Activated gamma-delta T cell treated with anti-CD3 and anti-CD28 coated beads, Interleukin-2, amount 50 U/mL, for 16 hours (primary cell): ENCODE measurements around the gene RAB36.

Experiments used
- DNase-seq: peaks from one replicate; pipeline ENCODE4 v3.0.0-alpha.2; 2020; ENCODE audit warnings: low read depth

Gene RAB36

DNA sequence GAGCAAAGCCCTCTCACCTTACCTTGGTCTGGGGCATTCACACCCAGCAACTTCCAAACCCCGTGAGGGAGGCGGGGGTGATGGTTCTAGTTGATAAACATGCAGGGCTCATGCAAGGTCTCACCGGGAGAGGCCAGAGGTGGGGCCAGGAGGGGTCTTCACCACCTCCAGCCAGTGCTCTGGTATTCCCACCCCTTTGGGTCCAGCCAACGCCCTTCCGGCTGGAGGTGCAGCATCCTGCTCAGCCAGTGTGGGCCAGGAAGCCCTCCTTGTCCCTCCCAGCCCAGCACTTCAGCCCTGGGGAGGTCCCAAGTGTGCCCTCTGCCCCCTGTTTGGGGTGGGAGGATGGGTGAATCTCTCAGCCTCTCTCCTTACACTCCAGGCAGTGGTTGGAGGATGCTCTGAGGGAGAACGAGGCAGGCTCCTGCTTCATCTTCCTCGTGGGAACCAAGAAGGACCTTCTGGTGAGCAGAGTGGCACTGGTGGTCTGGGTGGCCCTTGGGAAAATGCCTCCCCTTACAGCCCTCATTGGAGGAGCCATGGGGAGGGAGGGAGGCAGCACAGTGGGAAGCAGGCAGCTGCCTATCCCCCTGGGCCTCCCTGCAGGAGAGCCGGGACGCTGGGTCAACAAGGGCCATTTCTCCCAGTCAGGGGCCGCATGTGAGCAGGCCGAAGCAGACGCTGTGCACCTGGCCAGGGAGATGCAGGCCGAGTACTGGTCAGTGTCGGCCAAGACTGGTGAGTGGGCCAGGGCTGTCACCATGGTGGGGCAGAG is 13.4 kb downstream of the RAB36 start:
- no peak for DNase-seq

DNA sequence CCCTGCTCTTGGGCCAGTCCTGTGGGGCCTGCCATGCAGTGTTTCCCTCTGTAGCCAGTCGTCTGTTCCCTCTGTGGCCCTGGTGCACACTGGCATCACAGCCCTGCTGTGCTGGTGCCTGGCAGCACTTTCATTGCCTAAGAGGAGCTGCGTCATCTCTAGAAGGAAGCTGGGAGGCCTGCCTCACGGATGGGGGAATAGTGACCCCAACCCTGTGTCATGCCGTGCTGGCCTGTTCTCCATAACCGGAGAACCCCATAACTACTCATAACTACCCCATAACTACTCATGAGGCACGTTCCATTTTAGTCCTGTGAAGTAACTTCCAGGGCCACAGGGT is 14.0 kb downstream of the RAB36 start:
- no peak for DNase-seq

DNA sequence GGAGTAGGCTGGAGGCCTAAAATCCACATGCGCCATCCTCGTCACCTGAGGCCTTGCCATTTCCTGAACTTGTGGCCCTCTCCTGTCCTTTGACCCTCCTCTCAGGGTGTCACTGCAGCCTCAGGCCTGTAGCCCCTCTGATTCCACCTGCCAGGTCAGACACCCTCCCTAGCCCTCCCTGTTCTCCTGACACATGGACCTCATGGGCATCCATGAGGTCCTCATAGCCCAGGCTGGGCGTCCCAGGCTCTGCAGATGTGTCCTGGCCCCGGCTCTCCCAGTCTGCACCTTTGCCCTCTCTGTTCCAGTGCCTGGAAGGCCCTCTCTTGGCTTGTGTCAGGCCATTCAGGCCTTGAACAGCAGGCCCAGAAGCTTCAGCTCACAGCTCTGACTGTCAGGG is 15.8 kb downstream of the RAB36 start:
- DNase-seq, result no peak

DNA sequence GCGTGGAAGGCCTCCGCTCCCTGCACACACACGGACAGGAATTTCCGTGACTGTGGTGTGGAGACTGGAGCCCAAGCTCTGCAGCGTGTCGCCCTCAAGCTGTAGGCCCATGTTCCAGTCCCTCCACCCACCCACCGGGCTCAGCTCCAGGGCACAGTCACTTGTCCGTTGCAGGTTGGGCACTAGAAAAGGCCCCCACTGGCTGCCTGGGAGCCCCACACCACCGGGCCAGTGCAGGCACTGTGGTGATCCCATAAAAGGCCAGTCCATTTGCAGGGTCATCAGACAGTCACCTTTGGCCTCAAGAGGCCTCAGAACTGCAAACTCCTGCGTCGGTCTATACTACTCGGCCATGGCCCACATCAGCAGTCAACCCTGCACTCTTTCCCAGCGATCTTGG is 16.3 kb downstream of the RAB36 start:
- no peak for DNase-seq

DNA sequence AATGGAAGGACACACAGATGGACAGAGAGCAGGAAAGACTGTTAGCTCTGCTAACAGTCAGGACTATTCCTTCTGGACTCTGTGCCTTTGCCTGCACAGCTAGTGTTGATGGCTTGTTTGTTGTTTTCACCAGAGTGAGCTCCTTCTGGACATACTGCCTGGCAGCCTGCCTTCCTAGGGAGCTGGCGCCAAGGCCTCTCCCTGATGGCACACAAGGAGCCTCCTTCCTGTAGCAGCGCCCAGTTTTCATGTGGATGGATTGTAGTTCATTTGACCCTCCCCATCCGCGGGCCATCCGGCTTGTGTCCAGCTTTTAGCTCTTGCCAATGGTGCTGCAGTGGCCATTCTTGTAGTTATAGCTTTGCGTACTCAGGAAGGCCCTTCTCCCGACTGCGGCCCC is 18.4 kb downstream of the RAB36 start:
- no peak for DNase-seq

DNA sequence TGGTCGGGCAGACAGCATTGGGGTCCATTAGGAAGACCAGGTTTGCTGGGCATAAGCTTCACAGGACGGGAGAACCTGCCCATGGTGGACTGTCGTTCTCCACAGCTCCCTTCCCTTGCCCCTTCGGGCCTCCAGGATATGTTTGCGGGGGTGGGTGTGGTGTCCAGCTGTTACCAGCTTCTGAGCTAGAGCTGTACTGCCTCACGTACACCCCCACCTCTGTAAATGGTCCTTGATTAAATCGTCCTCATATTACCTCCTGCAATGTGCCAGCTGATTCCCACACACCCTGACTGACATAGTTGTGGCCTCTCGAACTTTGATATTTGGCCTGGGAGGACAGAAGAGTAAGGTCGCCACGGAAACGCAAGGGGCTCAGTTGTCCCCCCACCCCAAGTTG is 18.8 kb downstream of the RAB36 start:
- no peak for DNase-seq

DNA sequence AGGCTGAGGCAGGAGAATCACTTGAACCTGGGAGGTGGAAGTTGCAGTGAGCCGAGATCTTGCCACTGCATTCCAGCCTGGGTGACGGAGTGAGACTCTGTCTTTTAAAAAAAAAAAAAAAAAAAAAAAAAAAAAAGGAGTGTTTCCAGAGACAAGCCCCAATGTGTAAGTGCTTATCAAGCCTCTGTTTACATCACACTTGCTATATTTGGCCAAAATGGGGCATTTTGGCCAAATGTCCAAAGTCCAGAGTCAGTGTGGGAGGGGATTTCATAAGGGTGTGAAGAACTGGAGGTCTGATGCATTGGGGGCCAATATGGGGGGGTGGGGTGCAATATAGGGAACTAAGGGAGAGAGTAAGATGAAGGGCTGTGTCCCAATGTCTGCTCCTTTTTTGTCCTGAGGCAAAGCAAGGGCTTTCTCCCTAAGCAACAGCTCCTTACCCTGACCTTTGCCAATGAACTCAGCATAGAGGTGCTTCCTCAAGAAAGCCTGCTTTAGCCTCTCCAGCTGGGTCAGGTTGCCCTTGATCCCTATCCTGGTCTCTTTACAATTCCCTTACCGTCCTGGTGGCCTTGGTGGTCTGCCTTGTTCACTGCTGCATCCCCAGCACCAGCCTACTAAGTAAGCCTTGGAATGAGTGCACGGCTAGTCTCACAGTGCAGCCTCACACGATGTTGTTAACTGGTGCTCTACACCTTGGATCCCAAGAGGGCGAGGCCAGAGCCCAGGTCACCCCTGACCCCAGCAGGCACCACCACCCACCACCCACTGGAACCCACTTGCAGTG is 21.0 kb downstream of the RAB36 start:
- DNase-seq, result no peak

DNA sequence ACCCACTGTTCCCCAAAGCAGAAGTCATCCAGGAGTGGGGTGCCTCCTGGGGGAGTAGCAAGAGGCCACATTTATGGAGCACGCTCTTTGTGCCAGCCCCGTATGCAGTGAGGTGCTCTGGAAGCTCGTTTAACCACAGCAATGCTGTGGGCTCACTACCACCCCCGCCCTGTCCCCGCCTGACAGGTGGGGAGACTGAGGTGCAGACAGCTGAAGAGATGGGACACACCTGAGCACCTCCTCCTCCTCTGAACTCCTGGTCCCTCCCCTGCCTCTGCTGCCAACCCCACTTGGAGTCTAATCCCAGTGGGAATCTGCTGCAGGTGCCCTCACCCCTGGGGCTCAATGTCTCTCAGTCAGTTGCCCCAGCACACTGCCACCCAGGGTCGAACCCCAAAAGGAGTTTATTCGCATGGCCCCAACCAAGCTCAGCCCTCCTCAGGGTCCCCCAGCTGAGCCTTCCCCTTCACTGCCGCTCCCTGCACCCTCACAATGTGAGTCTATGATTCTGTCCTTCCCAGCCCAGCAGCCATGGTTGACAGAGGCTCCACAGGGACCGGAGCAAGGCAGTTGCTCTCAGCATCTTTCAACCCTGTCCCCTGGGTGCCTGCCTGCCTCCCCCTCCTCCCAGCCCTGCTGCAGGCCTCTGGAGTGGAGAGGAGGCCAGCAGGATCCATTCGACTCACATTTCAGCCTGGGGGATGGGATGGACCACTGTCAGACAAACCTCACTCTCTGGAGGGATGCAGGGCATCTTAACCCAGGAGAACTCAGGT is 21.8 kb downstream of the RAB36 start:
- DNase-seq, result no peak

DNA sequence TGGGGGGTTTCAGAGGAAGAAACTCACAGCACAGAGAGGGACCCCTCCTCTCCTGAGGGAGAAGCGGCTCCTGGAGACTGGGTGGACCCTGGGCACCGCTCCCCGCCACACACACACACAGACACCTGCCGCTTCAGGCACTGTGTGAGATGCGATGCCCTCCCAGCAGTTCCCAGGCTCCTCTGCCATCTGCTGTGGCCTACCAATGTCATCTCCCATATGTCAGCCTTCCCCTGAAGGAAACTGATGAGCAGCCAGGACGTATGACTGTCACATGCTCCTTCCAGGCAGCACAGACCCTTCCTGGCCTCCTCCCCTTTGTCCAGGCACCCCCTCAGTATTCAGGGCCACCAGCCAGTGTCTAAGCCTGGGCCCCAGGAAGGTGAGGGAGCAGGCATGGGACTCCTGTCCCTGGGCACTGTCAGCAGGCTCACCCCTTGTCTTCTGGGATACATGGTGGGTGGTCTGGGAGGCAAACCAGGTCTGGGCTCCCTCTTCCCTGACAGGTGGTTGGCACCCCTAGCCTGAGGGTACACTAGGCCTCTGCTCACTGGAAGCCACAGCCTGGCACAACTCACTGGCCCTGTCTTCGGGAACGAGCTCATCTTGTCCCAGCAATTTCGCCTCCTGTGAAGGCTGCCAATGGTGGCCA is 23.2 kb downstream of the RAB36 start:
- DNase-seq, result no peak

DNA sequence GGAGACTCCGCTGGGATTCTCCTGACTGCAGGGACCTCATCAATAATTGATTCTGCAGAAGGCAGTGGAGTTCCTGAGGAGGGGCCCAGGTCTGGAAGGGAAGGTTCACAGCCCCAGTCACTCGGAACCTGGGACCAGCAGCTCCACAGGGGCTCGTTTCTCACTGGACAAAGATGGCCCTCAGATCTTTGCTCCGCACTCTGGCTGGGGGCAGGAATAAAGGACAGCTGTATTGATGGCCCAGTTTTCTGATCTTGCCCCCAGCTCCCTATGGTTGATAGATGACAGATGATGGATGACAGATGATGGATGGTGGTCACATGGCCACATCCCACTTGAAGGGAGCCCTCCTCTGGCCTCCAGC is 23.7 kb downstream of the RAB36 start:
- DNase-seq, result no peak

DNA sequence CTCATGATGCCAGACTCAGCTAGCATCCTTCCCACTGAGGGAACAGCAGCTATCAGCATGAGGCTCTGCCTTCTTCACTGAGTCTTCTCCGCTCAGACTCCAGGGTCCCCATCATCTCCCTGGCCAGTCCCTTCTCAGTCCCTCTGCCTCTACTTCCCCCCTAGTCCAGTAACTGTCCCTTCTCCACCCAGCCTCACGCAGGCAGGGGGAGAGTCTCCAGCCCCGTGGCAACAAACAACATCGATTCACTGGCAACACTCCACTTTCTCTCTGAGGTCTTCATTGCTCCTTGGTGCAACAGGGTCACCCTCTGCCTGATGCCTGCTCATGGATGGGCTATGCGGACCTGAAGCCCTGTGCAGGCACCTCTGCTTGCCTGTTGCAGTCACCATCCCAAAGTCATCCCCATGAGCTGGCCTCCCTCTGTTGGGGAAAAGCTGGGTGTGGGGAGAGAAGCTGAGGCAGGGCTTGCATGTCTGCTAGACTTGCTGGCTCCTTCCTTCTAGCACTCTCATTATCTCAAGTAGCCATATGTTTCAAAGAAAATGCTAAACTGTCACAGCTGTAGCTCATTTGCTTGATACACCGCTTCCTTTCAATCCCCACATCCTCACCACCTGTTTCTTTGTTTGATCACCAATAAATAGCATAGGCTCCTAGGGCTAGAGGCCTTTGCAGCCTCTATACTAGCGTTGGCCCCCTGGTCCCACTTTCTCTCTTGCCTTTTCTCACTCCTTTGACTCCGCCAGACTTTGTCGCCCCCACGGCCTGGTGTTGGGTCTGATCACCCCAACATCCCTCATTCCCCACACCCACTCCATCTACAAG is 30.8 kb downstream of the RAB36 start:
- DNase-seq, result no peak

DNA sequence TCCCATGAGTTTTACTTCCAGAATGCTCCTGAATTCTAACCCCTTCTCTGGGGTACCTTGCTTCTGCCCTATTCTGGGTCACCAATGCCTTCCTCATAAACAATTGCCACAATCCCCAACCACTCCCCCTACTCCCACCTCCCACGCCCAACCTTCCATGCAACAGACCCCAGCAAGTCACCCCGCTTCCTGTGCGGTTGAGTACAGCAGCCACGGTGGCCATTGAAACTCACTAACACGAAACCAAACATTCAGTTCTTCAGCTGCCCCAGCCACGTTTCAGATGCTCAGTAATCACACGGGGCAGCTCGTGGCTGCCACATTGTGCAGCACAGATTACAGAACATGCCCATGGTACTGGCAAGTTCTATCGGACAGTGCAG is 31.4 kb downstream of the RAB36 start:
- no peak for DNase-seq

DNA sequence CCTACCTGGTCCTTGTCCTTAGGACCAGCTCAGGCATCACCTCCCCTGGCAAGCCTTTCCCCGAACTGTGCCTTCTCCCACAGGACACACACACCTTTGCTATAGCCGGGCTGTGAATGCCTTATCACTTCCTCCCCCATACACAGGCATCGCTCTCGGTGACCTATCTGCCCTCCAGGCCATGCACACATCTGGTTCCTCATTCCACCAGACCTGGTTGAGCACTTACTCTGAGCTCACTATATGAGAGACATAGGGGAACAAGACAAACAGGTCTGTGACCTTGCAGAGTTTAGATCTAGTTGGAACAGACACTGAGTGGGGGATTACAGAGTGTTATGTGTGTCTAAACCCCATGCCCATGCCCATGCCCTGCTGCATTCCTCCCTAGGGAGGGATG is 31.9 kb downstream of the RAB36 start:
- no peak for DNase-seq

DNA sequence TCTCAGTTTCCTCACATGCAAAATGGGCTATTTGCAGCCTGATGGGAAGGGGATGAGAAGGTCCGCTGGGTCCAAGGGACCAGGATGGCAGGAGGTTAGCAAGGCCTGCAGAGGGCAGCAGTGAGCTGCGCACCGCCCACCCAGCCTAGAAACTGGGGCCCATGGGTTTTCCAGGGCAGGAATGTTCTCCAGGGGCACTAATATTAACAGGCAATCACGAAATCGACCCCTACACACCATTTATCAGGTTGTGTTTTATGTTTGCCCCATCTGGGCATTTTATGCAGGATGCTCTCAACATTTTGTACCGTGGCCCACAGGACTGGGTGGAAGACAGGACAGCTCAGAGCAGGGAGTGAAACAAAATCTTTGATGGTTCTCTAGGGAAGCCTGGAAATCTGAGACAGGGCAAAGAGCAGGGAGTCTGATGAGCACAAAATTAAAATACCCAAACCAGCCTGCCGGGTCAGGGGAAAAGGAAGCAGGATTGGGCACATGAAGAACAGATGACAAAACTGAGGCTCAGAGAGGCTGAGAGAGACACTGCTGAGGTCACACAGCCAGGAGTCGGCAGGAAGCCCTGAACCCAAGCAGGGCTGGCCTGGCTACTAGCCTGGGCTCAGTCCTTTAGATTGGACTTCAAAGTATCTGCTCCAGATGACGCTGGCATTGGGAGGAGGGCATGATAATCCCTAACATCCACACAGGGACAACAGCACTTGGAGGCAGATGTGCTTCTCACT is 33.4 kb downstream of the RAB36 start:
- peak; percentile 50 for DNase-seq

DNA sequence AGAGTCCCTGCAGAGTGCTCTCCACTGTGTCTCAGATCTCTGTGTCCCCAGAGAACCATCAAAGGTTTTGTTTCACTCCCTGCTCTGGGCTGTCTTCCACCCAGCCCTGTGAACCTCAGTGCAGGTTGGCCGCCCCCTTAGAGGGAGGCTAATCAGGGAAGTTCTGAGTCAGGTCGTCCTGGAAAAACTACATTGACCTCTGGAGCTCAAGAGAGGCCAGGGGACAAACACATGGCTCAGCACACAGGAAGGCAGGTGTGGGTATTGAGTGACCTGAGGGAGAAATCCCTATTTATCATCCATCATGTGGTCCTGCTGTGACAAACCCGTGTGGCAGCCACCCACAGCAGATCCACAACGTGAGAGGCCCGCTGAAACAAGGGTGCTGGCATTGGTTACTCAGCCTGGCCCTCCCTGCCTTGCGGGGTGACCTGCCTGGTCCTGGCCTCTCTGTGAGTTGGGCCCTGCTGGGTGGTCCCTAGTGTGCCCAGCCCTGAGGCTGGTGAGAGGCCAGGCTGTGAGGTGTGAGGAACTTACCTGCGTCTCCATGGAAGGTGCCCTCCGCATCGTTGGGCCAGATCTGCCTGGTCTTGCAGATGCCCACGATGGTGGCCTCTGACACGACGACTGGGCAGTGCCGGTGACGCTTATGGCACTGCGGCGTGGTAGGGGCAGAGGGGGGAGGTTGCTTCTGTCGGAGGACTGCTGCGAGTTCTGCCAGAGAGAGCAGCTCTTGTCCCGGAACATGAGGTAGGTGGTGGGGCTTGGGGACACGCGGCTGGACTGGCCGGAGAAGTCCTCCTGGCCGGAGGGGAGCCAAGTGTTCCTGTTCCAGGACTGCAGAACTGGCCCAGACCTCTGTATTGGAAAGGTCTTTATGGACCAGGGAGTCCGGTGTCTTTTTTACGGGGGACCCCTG is 34.4 kb downstream of the RAB36 start:
- no peak for DNase-seq

DNA sequence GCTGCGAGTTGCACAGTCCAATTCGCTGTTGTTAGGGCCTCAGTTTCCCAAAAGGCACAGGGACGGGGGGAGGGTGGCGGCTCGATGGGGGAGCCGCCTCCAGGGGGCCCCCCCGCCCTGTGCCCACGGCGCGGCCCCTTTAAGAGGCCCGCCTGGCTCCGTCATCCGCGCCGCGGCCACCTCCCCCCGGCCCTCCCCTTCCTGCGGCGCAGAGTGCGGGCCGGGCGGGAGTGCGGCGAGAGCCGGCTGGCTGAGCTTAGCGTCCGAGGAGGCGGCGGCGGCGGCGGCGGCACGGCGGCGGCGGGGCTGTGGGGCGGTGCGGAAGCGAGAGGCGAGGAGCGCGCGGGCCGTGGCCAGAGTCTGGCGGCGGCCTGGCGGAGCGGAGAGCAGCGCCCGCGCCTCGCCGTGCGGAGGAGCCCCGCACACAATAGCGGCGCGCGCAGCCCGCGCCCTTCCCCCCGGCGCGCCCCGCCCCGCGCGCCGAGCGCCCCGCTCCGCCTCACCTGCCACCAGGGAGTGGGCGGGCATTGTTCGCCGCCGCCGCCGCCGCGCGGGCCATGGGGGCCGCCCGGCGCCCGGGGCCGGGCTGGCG is 35.1 kb downstream of the RAB36 start, which contains the start of gene BCR:
Gene BCR (plus strand): TSS at position 209 of the 592 bp plus-strand sequence. CDS start 452 bp downstream, outside the sequence.
- no peak for DNase-seq

DNA sequence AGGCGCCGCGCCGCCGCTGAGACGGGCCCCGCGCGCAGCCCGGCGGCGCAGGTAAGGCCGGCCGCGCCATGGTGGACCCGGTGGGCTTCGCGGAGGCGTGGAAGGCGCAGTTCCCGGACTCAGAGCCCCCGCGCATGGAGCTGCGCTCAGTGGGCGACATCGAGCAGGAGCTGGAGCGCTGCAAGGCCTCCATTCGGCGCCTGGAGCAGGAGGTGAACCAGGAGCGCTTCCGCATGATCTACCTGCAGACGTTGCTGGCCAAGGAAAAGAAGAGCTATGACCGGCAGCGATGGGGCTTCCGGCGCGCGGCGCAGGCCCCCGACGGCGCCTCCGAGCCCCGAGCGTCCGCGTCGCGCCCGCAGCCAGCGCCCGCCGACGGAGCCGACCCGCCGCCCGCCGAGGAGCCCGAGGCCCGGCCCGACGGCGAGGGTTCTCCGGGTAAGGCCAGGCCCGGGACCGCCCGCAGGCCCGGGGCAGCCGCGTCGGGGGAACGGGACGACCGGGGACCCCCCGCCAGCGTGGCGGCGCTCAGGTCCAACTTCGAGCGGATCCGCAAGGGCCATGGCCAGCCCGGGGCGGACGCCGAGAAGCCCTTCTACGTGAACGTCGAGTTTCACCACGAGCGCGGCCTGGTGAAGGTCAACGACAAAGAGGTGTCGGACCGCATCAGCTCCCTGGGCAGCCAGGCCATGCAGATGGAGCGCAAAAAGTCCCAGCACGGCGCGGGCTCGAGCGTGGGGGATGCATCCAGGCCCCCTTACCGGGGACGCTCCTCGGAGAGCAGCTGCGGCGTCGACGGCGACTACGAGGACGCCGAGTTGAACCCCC is 35.8 kb downstream of the RAB36 start:
- no peak for DNase-seq

DNA sequence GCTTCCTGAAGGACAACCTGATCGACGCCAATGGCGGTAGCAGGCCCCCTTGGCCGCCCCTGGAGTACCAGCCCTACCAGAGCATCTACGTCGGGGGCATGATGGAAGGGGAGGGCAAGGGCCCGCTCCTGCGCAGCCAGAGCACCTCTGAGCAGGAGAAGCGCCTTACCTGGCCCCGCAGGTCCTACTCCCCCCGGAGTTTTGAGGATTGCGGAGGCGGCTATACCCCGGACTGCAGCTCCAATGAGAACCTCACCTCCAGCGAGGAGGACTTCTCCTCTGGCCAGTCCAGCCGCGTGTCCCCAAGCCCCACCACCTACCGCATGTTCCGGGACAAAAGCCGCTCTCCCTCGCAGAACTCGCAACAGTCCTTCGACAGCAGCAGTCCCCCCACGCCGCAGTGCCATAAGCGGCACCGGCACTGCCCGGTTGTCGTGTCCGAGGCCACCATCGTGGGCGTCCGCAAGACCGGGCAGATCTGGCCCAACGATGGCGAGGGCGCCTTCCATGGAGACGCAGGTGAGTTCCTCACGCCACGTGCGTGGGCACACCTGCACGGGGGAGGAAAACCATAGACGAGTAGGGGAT is 36.5 kb downstream of the RAB36 start:
- no peak for DNase-seq
